Measurements from ENCODE around the gene COLEC12.

DNA sequence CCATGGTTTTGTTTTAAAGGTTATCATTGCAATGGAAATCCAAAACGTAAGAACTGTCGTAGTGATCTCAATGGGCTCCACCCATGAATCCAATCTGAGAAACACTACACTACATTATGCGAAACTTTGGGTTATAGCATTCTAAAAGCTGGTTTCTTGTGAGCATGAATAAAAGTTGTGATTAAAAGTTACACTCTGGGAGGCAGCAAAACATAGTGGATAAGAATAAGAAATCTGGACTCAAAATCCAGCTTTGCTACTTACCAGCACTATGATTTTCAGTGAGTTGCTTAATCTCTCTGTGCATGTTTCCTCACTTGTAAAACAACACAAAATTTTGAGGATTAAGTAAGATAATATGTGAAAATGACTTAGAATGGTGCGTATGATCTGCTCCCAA is 207.0 kb downstream of the COLEC12 start:
- TF ChIP-seq CTCF (IDR thresholded peaks at IDR 0.05; ENCODE audit: insufficient read depth, low read depth, low read length): no peak
- TF ChIP-seq EZH2 (IDR thresholded peaks at IDR 0.05; ENCODE audit: insufficient read depth, low read length): no peak
